Keratinocyte (primary cell): ENCODE measurements around the gene KLLN.

ENCODE experiments used
- CTCF ChIP-seq, 3 experiments: IDR thresholded peaks in 1 of 3; conservative IDR thresholded peaks in 1 of 3; optimal IDR thresholded peaks in 1 of 3; 2 replicates in 2 of 3; 3 replicates in 1 of 3; pipeline versions ENCODE3 to v1.5.1; 2011; ENCODE audit warnings: low read length in 3 of 3, mild to moderate bottlenecking in 3 of 3, moderate library complexity in 2 of 3, control low read depth in 1 of 3, inconsistent platforms in 1 of 3; ENCODE audit not compliant: insufficient read depth in 2 of 3; ENCODE audit errors: extremely low read depth in 1 of 3
- EZH2 ChIP-seq: IDR thresholded peaks from one replicate; pipeline ENCODE4 v1.6.1; 2012; ENCODE audit warnings: inconsistent platforms, mild to moderate bottlenecking, low read length, moderate library complexity

DNA sequence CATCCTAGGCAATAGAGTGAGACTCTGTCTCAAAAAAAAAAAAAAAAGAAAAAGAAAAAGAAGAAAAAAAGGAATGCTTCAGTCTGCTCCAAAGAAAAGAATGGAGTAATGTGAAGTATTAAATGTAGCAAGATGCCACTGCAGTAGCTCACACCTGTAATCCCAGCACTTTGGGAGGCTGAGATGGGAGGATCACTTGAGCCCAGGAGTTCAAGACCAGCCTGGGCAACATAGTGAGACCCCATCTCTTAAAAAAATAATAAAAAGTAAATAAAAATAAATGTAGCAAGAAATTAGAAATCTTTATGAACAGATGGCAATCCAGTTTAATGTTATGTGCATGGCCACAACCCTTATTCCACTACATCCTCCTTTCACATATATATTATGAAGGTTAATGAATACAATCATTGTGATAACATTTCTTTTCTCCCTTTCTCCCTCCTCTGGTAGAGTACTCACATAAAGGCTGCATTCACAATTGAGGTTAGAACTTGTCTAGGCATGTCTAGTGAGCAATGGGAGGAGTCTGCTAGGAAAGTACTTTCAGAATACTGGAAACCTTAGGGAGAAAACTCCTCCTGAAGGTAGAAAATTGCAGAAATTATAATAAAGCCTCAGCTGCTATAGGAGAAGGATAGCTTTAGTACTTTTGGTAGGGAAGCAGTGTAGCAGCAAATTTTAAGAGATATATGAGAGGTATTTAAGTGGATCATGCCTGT lies 20.4 kb downstream of the KLLN start:
- no peak for TF ChIP-seq CTCF (optimal IDR thresholded peaks at IDR 0.05 in 1 of 3, IDR thresholded peaks at IDR 0.05 in 1 of 3, conservative IDR thresholded peaks at IDR 0.05 in 1 of 3; ENCODE audit: extremely low read depth in 1 of 3, insufficient read depth in 2 of 3, low read length in 3 of 3)
- no peak for TF ChIP-seq EZH2
